Measurements from ENCODE around the gene GNG12. TPM values are rescaled to one million over a fixed set of nuclear protein-coding genes. Genes with fewer than 3 reads are reported as not detected.

The GNG12 gene
- total RNA-seq, 1 experiment from 2014 or later, result 23.7 TPM

DNA sequence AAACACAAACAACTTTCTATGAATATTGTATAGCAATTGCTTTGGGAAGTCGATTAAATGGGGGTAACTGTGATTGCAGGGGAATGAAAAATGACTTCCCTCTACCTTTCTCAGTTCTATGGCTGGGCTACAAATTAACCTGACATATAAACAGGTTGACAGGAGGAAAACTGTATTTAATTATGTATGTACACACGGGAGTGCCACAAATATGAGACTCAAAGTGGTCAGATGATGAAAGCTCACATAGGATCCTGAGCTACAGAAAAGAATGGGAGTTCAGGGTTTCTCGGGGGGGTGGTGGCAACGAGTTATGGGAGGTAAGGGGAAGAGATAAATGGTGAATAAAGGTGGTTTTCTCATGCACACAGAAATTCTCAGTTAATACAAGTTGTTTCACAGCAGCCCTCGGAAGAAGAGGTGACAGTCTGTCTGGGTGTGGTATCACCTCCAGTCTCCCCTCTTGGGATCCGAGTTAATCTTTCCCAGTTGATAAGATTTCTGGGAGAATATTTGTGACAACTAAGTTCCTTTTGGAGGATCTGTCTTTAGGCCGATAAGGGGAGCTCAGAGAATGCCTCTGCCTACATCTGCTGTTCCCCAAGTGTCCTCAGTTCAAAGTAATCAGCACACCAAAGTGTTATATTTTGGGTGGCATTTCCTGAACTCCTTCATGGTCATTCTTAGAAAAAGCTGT is 122.0 kb downstream of the GNG12 start:
- 0 out of 2 replicates have a peak, but pooled peaks cover 5% of the 10 kb centered on the region for H3K36me3 Mint-ChIP-seq
- TF ChIP-seq, protein P1, sequence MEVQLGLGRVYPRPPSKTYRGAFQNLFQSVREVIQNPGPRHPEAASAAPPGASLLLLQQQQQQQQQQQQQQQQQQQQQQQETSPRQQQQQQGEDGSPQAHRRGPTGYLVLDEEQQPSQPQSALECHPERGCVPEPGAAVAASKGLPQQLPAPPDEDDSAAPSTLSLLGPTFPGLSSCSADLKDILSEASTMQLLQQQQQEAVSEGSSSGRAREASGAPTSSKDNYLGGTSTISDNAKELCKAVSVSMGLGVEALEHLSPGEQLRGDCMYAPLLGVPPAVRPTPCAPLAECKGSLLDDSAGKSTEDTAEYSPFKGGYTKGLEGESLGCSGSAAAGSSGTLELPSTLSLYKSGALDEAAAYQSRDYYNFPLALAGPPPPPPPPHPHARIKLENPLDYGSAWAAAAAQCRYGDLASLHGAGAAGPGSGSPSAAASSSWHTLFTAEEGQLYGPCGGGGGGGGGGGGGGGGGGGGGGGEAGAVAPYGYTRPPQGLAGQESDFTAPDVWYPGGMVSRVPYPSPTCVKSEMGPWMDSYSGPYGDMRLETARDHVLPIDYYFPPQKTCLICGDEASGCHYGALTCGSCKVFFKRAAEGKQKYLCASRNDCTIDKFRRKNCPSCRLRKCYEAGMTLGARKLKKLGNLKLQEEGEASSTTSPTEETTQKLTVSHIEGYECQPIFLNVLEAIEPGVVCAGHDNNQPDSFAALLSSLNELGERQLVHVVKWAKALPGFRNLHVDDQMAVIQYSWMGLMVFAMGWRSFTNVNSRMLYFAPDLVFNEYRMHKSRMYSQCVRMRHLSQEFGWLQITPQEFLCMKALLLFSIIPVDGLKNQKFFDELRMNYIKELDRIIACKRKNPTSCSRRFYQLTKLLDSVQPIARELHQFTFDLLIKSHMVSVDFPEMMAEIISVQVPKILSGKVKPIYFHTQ (CRISPR knock-in tag; IDR thresholded peaks at IDR 0.05), result no peak
- TF ChIP-seq NR2C2 (CRISPR knock-in tag; IDR thresholded peaks at IDR 0.05), result no peak
- no peak for TF ChIP-seq MYBL2 (CRISPR knock-in tag; IDR thresholded peaks at IDR 0.05)
- TF ChIP-seq, protein P2, sequence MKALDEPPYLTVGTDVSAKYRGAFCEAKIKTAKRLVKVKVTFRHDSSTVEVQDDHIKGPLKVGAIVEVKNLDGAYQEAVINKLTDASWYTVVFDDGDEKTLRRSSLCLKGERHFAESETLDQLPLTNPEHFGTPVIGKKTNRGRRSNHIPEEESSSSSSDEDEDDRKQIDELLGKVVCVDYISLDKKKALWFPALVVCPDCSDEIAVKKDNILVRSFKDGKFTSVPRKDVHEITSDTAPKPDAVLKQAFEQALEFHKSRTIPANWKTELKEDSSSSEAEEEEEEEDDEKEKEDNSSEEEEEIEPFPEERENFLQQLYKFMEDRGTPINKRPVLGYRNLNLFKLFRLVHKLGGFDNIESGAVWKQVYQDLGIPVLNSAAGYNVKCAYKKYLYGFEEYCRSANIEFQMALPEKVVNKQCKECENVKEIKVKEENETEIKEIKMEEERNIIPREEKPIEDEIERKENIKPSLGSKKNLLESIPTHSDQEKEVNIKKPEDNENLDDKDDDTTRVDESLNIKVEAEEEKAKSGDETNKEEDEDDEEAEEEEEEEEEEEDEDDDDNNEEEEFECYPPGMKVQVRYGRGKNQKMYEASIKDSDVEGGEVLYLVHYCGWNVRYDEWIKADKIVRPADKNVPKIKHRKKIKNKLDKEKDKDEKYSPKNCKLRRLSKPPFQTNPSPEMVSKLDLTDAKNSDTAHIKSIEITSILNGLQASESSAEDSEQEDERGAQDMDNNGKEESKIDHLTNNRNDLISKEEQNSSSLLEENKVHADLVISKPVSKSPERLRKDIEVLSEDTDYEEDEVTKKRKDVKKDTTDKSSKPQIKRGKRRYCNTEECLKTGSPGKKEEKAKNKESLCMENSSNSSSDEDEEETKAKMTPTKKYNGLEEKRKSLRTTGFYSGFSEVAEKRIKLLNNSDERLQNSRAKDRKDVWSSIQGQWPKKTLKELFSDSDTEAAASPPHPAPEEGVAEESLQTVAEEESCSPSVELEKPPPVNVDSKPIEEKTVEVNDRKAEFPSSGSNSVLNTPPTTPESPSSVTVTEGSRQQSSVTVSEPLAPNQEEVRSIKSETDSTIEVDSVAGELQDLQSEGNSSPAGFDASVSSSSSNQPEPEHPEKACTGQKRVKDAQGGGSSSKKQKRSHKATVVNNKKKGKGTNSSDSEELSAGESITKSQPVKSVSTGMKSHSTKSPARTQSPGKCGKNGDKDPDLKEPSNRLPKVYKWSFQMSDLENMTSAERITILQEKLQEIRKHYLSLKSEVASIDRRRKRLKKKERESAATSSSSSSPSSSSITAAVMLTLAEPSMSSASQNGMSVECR (CRISPR knock-in tag; IDR thresholded peaks at IDR 0.05; ENCODE audit: borderline replicate concordance), result no peak
- TF ChIP-seq ZNF219 (CRISPR knock-in tag; IDR thresholded peaks at IDR 0.05; ENCODE audit: borderline replicate concordance), result no peak
- TF ChIP-seq, protein P3, sequence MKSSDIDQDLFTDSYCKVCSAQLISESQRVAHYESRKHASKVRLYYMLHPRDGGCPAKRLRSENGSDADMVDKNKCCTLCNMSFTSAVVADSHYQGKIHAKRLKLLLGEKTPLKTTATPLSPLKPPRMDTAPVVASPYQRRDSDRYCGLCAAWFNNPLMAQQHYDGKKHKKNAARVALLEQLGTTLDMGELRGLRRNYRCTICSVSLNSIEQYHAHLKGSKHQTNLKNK (CRISPR knock-in tag; IDR thresholded peaks at IDR 0.05), result no peak
- TF ChIP-seq ETV6 (CRISPR knock-in tag; IDR thresholded peaks at IDR 0.05), result no peak
- no peak for TF ChIP-seq ELF4 (CRISPR knock-in tag; IDR thresholded peaks at IDR 0.05; ENCODE audit: low read depth)
- TF ChIP-seq, protein P4, sequence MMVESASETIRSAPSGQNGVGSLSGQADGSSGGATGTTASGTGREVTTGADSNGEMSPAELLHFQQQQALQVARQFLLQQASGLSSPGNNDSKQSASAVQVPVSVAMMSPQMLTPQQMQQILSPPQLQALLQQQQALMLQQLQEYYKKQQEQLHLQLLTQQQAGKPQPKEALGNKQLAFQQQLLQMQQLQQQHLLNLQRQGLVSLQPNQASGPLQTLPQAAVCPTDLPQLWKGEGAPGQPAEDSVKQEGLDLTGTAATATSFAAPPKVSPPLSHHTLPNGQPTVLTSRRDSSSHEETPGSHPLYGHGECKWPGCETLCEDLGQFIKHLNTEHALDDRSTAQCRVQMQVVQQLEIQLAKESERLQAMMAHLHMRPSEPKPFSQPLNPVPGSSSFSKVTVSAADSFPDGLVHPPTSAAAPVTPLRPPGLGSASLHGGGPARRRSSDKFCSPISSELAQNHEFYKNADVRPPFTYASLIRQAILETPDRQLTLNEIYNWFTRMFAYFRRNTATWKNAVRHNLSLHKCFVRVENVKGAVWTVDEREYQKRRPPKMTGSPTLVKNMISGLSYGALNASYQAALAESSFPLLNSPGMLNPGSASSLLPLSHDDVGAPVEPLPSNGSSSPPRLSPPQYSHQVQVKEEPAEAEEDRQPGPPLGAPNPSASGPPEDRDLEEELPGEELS (CRISPR knock-in tag; IDR thresholded peaks at IDR 0.05), result no peak
- no peak for TF ChIP-seq FOXK1 (CRISPR knock-in tag; IDR thresholded peaks at IDR 0.05)
- no peak for TF ChIP-seq SMAD3 (CRISPR knock-in tag; IDR thresholded peaks at IDR 0.05; ENCODE audit: borderline replicate concordance)
- no peak overlapping the region for H3K27ac Mint-ChIP-seq
- H3K4me1 Mint-ChIP-seq, result peaks cover 10% of the 10 kb centered on the region
- no peaks in the 10 kb centered on the region for H3K27me3 Mint-ChIP-seq (ENCODE audit: low read depth)
- DNase-seq (ENCODE audit: low spot score), result no peak
- H3K9me3 Mint-ChIP-seq, result no peaks in the 10 kb centered on the region
- CTCF ChIA-PET, result interaction anchor here (0.8 to 1.4 kb wide), 6 partner anchors 11 to 340 kb away, joined by 3 to 5 read pairs (median 3); no protein-coding TSS in a partner anchor
- POLR2A ChIA-PET, result interaction anchor here (0.8 to 1.0 kb wide), 2 partner anchors 10 to 26 kb away, joined by 3 to 4 read pairs; partner anchors contain the start of gene GADD45A
- no peak overlapping the region for H3K4me3 Mint-ChIP-seq
- no peak for ATAC-seq

DNA sequence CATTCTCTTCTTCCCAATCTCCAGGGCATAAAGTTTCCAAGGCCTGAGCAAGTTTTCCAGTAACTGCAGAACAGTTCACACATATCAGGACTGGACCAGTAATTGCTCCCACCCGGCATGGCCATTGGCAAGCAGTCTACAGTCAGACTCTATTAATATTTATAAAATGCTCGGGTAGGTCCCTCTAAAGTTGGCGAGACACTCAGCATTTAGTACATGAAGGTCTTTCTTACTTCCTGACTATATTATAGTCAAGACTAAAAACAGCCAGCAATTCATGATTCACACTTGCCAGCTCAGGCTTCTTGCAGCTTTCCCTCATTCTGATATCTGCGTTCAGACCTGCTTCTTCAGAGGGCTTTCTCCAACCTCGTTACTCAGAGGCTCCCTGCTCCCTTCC is 122.8 kb downstream of the GNG12 start:
- ChIA-PET POLR2A (no interaction called here), CTCF (no interaction called here)
- TF ChIP-seq RELA (CRISPR knock-in tag; IDR thresholded peaks at IDR 0.05; ENCODE audit: borderline replicate concordance) (no peak), NFYB (CRISPR knock-in tag; conservative IDR thresholded peaks at IDR 0.05; ENCODE audit: low read depth) (no peak), HMGA2 (CRISPR knock-in tag; IDR thresholded peaks at IDR 0.05) (no peak), EMX1 (CRISPR knock-in tag; IDR thresholded peaks at IDR 0.05) (no peak), SOX15 (CRISPR knock-in tag; IDR thresholded peaks at IDR 0.05) (no peak), ZNF263 (CRISPR knock-in tag; IDR thresholded peaks at IDR 0.05; ENCODE audit: low read depth) (no peak), NR3C1 (CRISPR knock-in tag; conservative IDR thresholded peaks at IDR 0.05; ENCODE audit: low read depth) (no peak), ZNF219 (CRISPR knock-in tag; IDR thresholded peaks at IDR 0.05; ENCODE audit: borderline replicate concordance) (no peak), CREM (CRISPR knock-in tag; IDR thresholded peaks at IDR 0.05) (no peak)
- TF ChIP-seq, protein P5, sequence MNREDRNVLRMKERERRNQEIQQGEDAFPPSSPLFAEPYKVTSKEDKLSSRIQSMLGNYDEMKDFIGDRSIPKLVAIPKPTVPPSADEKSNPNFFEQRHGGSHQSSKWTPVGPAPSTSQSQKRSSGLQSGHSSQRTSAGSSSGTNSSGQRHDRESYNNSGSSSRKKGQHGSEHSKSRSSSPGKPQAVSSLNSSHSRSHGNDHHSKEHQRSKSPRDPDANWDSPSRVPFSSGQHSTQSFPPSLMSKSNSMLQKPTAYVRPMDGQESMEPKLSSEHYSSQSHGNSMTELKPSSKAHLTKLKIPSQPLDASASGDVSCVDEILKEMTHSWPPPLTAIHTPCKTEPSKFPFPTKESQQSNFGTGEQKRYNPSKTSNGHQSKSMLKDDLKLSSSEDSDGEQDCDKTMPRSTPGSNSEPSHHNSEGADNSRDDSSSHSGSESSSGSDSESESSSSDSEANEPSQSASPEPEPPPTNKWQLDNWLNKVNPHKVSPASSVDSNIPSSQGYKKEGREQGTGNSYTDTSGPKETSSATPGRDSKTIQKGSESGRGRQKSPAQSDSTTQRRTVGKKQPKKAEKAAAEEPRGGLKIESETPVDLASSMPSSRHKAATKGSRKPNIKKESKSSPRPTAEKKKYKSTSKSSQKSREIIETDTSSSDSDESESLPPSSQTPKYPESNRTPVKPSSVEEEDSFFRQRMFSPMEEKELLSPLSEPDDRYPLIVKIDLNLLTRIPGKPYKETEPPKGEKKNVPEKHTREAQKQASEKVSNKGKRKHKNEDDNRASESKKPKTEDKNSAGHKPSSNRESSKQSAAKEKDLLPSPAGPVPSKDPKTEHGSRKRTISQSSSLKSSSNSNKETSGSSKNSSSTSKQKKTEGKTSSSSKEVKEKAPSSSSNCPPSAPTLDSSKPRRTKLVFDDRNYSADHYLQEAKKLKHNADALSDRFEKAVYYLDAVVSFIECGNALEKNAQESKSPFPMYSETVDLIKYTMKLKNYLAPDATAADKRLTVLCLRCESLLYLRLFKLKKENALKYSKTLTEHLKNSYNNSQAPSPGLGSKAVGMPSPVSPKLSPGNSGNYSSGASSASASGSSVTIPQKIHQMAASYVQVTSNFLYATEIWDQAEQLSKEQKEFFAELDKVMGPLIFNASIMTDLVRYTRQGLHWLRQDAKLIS (CRISPR knock-in tag; IDR thresholded peaks at IDR 0.05; ENCODE audit: borderline replicate concordance), result no peak
- peaks cover 9% of the 10 kb centered on the region; the same call in 1 of the 2 replicates for H3K36me3 Mint-ChIP-seq
- DNase-seq (ENCODE audit: low spot score) (no peak), ATAC-seq (no peak)
- no peak overlapping the region for H3K4me3 Mint-ChIP-seq
- H3K27ac Mint-ChIP-seq, result no peak overlapping the region
- peaks cover 10% of the 10 kb centered on the region for H3K4me1 Mint-ChIP-seq
- H3K27me3 Mint-ChIP-seq (ENCODE audit: low read depth), result no peaks in the 10 kb centered on the region
- no peaks in the 10 kb centered on the region for H3K9me3 Mint-ChIP-seq
